Breast epithelium (tissue), 3 donors: ENCODE data around the gene WDR81.

Experiments
- CTCF ChIP-seq, 3 donors: fragments of 450-650 bp; IDR thresholded peaks; one replicate each; pipeline ENCODE4 v1.5.1; 2016 to 2017; ENCODE audit warnings: antibody characterized with exemption in 3 of 3, mild to moderate bottlenecking in 3 of 3, moderate library complexity in 3 of 3
- POLR2A ChIP-seq: fragments of 450-650 bp; IDR thresholded peaks from one replicate; pipeline ENCODE4 v1.6.1; 2016; ENCODE audit warnings: antibody characterized with exemption, mild to moderate bottlenecking, moderate library complexity
- POLR2AphosphoS5 ChIP-seq, 3 donors: sonication (generic); formaldehyde crosslinking; IDR thresholded peaks; one replicate each; pipeline ENCODE4 v1.6.1; 2017; ENCODE audit warnings: antibody characterized with exemption in 3 of 3

- TF ChIP-seq CTCF (IDR thresholded peaks at IDR 0.05) (no peak), POLR2AphosphoS5 (IDR thresholded peaks at IDR 0.05) (no peak), POLR2A (no peak)
Observed at GRCh38 chr17:1750628-1751027, 26.1 kb downstream of the WDR81 start.
